22Rv1 (cell line): ENCODE measurements around the gene NRXN3.

Source experiments
- CTCF ChIP-seq: fragments of 450-650 bp; IDR thresholded peaks from 2 replicates; pipeline ENCODE4 v1.5.1; 2017; ENCODE audit warnings: mild to moderate bottlenecking
- ZFX ChIP-seq: fragments of 450-650 bp; IDR thresholded peaks from 2 replicates; pipeline ENCODE4 v1.6.1; 2017; ENCODE audit warnings: antibody characterized with exemption, borderline replicate concordance

DNA sequence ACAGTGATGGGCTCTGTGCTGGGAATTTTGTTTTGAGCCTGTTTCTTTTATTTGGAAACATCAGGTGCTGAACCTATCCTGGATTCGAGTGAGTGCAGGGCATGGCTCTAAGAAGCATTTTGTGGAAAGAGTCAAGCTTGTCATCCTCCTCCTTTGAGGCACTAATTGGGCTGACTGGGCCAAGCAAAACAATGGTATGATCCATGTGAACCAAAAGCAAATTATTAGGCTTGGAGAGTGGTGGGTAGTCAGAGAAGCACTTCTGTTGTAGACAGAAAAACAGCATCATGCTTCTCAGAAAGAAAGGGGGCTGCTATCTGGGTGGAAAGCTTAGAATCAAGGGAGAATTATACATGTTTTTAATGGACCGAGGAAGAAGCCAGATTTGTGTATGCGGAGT is 1559.6 kb downstream of the NRXN3 start:
- TF ChIP-seq CTCF (no peak), ZFX (no peak)
